Measurements from ENCODE around the gene RASSF5.

The RASSF5 gene, protein sequence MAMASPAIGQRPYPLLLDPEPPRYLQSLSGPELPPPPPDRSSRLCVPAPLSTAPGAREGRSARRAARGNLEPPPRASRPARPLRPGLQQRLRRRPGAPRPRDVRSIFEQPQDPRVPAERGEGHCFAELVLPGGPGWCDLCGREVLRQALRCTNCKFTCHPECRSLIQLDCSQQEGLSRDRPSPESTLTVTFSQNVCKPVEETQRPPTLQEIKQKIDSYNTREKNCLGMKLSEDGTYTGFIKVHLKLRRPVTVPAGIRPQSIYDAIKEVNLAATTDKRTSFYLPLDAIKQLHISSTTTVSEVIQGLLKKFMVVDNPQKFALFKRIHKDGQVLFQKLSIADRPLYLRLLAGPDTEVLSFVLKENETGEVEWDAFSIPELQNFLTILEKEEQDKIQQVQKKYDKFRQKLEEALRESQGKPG

GRCh38 chr1:206507284-206508129 is at the start of gene RASSF5:
Gene RASSF5, plus strand, starts transcription at chr1:206507531. Its CDS starts 72 bp downstream, at chr1:206507603.
- peak; percentile 26 for DNase-seq (ENCODE audit: low read depth)

DNA sequence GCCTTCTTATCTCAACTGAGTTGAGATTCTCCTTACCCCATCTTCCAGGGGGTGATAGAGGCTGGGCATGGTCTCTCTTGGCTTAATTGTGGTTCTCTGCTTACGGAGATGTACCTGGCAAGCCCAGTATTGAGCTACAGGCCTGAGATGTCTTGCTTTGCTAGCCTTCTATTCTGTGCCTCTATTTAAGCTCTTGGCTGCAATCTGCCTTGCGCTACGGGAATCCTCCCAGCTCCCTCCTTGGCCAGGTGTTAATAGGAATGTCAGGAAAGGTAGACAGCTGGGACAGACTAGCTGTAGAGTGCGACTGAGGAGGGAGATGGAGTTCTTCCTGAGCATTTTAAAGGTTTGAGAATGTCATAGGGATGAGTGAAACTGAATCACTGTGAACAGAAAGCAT is 47.6 kb upstream of the RASSF5 start:
- no peak for DNase-seq (ENCODE audit: low read depth)

GRCh38 chr1:206460836-206461426 is 46.4 kb upstream of the RASSF5 start:
- DNase-seq (ENCODE audit: low read depth), result no peak

DNA sequence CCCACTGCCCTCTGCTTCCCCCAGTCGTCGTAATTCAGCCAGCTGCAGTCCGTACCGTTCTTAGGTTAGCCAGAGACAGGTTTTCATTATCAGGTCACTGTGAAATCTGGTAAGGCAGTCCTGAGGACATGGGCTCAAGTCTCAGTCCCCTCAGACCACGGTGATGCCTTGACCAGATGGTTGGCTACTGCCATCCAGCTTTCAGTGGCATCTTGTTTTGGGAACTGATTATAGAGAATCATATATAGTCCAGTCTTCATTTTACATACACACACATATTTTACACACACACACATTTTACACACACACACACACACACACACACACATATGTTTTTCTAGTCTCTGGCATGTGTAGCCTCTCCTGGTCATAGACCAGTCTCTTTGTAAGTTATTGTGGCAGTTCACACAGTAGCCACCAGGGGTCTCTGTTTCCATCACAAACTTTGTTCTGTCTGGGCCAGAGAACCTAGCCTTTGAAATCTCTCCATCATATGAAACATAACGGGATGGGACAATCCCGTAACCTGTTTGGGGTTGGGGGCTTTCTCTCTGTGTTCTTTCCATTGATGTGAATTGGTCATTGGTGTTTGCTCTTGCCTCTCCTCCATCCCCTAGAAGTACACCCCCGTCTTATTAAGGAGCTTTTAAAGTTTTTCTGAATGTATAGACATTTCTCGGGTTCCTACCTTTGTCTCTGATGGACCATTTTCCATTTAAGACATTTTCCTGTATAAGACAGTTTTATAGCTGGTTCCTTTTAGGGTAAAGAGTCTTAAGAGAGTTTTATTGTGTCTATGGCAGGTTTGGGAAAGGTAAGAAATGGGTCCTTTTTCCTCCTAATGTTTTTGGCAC is 45.5 kb upstream of the RASSF5 start:
- DNase-seq (ENCODE audit: low read depth), result peak; percentile 66

DNA sequence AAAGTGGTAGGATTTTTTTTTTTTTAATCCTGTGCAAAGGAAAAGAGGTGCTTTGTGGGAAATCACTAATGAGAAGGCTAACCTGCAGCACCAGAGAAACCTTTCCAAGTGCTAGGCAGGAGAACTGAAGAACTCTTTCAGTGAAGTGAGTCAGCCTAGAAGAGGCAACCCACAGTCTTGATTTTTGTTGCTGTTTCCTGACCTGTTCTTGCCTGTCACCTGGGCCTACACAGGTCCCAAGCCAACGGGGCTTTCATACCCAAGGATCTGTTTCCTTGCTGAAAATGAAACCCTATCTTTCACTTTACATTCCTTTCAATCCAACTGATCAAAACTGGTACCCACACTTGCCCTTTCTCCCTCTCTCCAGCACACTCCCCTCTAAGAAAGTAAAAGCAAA is 44.2 kb upstream of the RASSF5 start:
- no peak for DNase-seq (ENCODE audit: low read depth)

DNA sequence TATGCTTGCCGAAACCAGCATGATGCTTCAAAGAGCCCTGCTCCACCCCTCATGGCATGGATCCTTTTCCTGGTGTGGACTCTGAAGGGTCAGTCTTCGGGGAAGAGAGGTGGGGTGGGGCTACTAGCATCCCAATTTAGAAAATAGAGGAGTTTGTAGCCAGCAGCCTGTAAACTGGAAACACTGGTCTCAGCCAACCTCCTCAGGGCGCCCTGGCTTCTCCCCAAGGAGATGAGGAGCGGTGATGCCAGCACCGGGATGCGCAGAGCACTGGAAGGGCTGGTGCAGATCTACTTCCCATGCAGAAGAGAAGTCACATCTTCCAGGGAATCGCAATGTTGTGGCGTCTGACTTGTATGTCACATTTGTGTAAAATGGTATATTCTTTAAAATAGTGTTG is 43.4 kb upstream of the RASSF5 start:
- no peak for DNase-seq (ENCODE audit: low read depth)

DNA sequence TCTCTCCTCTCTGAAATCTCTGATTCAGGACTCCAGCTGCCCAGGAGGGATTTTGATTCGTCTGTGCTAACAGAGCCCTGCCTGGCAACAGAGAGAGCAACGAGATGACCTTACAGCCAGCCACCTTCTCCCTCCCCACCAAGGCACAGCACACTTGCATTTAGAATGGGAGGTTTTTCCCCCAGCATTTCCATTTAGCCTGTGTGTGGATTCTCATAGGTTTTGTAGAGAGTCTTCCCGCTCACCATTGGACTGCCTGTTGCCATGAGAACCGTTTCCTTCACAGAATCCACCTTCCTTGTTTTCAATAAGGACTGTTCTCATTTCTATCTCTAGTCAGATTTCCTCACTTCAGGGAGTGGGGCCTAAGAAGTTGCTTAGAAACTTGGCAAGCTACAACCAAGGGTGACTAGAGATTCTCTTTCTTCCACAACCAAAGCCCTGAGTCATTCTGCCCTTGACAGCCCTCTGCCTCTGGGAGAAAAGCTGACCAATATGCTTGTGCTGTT is 42.8 kb upstream of the RASSF5 start:
- peak; percentile 98 for DNase-seq (ENCODE audit: low read depth)

DNA sequence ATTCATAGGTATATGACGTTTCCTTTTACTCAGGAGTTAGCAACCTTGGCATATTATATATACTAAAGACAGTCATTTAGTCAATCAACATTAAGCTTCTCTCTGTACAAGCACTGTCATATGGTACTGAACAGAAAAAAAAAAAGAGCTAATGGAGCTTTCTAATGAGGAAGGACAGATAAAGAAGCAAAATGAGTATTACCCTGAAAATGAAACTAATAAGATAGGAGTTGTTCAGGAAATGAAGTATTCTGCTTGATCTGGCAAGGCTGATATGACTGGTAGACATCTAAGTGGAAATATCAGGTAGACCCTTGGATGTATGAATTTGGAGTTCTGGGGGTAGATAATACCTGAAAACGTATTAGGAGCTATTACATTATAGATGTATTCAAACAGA is 41.4 kb upstream of the RASSF5 start:
- no peak for DNase-seq (ENCODE audit: low read depth)

- no peak for DNase-seq (ENCODE audit: low read depth)
Measured at GRCh38 chr1:206466840-206467649, 40.3 kb upstream of the RASSF5 start.

DNA sequence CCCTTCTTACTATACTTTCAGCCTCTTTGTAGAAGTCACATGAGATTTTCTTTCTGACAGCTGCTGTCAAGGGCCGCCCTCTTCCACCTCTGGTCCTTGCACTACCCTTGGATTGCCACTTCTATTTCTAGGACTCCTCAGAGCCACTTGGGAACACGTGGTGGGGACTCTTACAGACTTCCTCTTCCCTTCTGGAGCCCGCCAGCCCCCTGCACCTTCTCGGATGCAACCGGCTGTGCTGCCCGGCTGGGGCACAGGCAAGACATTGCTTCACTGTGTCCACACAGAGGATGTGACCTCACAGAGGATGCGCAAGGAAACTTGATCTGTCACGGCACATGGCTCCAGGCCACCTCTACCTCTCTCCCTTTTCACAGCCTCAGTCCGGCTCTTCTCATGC is 39.4 kb upstream of the RASSF5 start:
- no peak for DNase-seq (ENCODE audit: low read depth)

DNA sequence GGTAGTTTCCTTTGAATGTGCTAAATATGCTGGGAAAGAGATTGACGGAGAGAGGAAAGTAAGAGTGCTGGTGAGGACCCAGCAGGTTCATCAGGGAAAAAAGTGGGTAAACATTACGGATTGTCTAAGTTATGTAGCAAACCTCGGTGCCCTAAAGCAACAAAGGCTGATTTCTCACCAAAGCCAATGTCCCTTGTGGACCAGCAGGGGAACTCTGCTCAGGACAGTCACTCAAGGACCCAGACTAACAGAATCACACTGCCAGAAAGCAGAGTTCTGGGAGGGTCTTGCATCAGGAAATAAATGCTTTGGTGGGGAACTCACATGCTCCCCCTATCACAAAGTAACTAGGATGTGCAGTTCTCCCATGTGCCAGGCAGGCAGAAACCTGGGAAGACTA is 38.8 kb upstream of the RASSF5 start:
- DNase-seq (ENCODE audit: low read depth), result no peak

- no peak for DNase-seq (ENCODE audit: low read depth)
Measured at GRCh38 chr1:206469411-206469932, 37.9 kb upstream of the RASSF5 start.

- peak; percentile 70 for DNase-seq (ENCODE audit: low read depth)
Measured at GRCh38 chr1:206469933-206470691, 37.2 kb upstream of the RASSF5 start, which contains the start of gene IKBKE. Gene IKBKE, plus strand, starts transcription at chr1:206470476. Its CDS starts 2,752 bp downstream, at chr1:206473228.

GRCh38 chr1:206470692-206471414 is 36.5 kb upstream of the RASSF5 start:
- DNase-seq (ENCODE audit: low read depth), result peak; percentile 87

DNA sequence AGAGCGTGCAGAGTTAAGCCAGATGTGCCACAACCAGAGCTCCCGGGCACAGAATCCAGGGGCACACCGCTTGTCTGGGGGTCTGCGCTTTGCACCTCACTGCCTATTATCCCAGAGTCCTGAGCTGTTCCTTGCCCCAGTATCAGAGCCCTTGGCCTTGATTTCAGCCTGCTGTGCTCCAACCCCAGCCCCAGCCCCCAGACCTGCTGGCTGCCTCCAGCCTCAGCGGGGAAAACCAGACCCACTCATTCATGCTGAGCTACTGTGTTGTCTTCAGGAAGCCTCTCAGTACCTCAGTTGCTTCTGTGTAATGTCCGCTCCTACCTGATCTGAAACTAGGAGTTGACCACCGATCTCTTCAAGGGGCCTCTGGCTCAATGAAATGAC is 35.9 kb upstream of the RASSF5 start:
- DNase-seq (ENCODE audit: low read depth), result no peak

DNA sequence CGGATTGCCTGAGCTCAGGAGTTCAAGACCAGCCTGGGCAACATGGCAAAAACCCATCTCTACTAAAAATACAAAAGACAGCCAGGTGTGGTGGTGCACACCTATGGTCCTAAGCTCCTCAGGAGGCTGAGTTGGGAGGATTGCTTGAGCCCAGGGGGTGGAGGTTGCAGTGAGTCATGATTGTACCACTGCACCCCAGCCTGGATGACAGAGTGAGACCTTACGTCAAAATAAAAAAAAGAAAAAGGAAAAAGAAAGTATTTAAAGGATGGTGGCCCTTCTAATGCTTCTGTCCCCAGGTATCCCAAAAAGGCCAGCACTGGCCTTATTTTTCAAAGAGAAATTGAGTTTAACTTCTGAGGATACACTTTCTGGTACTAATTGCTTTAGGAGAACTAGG is 35.3 kb upstream of the RASSF5 start:
- no peak for DNase-seq (ENCODE audit: low read depth)

- DNase-seq (ENCODE audit: low read depth), result peak; percentile 95
Measured at GRCh38 chr1:206472454-206472853, 34.9 kb upstream of the RASSF5 start.

- no peak for DNase-seq (ENCODE audit: low read depth)
Measured at GRCh38 chr1:206472886-206473285, 34.4 kb upstream of the RASSF5 start.

- no peak for DNase-seq (ENCODE audit: low read depth)
Measured at GRCh38 chr1:206476058-206476457, 31.3 kb upstream of the RASSF5 start.

Data from amniotic epithelial cell (primary cell).